ENCODE data around the gene KLHDC9. TPM values are rescaled to one million over a fixed set of nuclear protein-coding genes. Genes with fewer than 3 reads are reported as not detected.

The KLHDC9 gene
- total RNA-seq, 1 donor from 2014 or later = 3.7 TPM

DNA sequence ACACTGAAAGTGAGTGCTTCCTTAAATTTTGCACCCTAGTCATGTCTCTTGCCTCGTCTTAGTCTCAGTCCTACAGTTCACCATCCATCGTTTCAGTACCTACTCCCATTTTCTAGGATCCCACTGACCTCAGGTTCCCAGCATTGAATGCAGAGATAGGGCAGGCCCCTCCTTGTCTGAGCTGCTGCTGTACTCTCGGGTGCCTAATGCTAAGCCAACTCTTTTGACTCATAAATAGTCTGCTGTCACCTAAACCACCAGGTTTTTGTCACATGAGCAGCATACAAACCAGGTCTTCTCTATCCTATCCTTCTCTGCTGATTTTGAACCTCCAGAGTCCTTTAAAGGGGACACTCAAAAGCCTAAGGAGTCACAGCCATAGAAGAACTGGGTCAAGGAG lies 31.5 kb upstream of the KLHDC9 start:
- Mint-ChIP-seq H3K9me3 (ENCODE audit: unreplicated experiment) (no peaks in the 10 kb centered on the region), H3K4me3 (ENCODE audit: unreplicated experiment) (no peak overlapping the region), H3K27ac (ENCODE audit: unreplicated experiment) (no peak overlapping the region), H3K36me3 (ENCODE audit: unreplicated experiment) (no peaks in the 10 kb centered on the region), H3K27me3 (ENCODE audit: unreplicated experiment) (peaks cover 29% of the 10 kb centered on the region), H3K4me1 (ENCODE audit: unreplicated experiment) (no peaks in the 10 kb centered on the region)
- TF ChIP-seq CTCF (IDR thresholded peaks at IDR 0.05) = no peak
- no peak for DNase-seq (ENCODE audit: extremely low spot score, unreplicated experiment)

DNA sequence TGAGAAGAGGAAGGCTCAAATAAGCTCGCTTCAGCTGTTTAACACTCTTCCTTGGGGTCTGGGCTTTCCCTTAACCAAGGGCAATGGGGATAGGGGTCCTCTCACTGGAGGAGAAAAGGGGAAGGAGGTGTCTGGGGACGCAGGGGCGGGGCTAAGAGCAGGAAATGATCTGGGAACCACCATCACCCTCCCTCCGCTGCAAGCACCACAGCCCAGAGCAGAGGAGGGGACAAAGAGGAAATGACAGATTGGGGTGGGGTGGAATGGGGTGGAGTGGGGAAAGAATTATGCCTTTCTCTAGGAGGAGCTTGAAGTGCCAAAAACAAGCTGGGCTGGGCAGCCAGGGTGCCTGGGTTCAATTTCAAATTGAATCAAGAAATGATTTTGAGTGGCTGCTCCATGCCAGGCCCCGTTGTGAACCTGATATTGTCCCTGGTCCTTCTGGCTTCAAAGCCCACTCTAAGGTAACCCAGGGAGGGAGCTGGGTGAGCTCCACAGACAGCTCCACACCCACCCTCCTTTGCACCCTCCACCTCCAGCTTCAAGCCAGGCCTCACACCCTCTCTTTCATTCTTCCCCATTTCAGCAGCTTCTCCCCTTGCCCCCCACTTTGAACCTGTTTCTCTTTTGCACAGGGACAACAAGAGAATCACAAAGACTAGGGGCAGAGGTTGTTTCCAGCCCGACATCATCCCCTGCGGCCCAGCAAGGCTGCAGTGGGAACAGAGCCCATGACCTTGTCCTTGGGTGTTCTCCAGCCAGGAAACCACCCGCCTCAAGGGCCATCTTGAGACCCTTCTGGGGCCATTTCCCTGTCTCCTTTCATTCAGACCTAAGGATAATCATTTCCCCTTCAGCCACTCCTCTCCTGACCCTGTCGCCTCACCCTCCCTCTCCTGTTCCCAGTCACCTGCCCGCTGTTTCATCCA lies 29.6 kb upstream of the KLHDC9 start:
- Mint-ChIP-seq H3K4me1 (ENCODE audit: unreplicated experiment) (no peaks in the 10 kb centered on the region), H3K27me3 (ENCODE audit: unreplicated experiment) (peaks cover 19% of the 10 kb centered on the region), H3K9me3 (ENCODE audit: unreplicated experiment) (no peaks in the 10 kb centered on the region), H3K36me3 (ENCODE audit: unreplicated experiment) (no peaks in the 10 kb centered on the region), H3K27ac (ENCODE audit: unreplicated experiment) (no peak overlapping the region), H3K4me3 (ENCODE audit: unreplicated experiment) (no peak overlapping the region)
- TF ChIP-seq CTCF (IDR thresholded peaks at IDR 0.05) = no peak
- no peak for DNase-seq (ENCODE audit: extremely low spot score, unreplicated experiment)

GRCh38 chr1:161069241-161069640 lies 28.9 kb upstream of the KLHDC9 start:
- H3K4me1 Mint-ChIP-seq (ENCODE audit: unreplicated experiment) = no peaks in the 10 kb centered on the region
- no peaks in the 10 kb centered on the region for H3K9me3 Mint-ChIP-seq (ENCODE audit: unreplicated experiment)
- no peak overlapping the region for H3K27ac Mint-ChIP-seq (ENCODE audit: unreplicated experiment)
- TF ChIP-seq CTCF (IDR thresholded peaks at IDR 0.05) = no peak
- peaks cover 12% of the 10 kb centered on the region for H3K27me3 Mint-ChIP-seq (ENCODE audit: unreplicated experiment)
- DNase-seq (ENCODE audit: extremely low spot score, unreplicated experiment) = no peak
- no peak overlapping the region for H3K4me3 Mint-ChIP-seq (ENCODE audit: unreplicated experiment)
- H3K36me3 Mint-ChIP-seq (ENCODE audit: unreplicated experiment) = no peaks in the 10 kb centered on the region

DNA sequence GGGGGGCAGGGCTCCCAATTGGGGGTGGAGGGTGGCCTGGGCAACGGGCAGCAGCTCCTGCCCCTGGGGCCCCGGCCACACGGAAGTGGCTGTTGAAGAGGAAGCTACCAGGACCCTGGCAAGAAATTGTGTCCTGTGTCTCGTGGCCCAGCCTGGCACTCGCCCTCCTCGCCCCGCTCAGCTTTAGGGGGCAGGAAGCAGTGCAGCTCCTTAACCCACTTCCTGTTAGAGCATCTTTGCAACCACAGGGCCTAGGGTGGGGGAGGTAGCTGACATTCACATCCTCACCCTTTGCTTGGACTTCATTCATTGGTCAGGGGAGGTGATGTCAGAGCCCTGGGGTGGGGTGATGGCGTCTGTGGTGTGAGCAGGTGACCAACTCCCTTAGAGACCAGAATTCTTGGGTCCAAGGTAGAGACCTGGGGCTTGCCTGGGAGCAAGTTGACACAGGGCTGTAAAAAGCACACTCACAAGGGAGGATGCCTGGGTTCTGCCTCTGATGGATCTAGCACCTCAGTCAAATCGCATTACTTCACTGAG lies 28.4 kb upstream of the KLHDC9 start, which contains the start of gene ARHGAP30:
Gene ARHGAP30, minus strand, starts transcription at position 161 of the 540 bp plus-strand sequence. CDS start 267 bp downstream, outside the sequence.
- no peaks in the 10 kb centered on the region for H3K36me3 Mint-ChIP-seq (ENCODE audit: unreplicated experiment)
- H3K4me3 Mint-ChIP-seq (ENCODE audit: unreplicated experiment) = no peak within 1 kb of the TSS
- no peak for DNase-seq (ENCODE audit: extremely low spot score, unreplicated experiment)
- H3K27ac Mint-ChIP-seq (ENCODE audit: unreplicated experiment) = no peak within 1 kb of the TSS
- no peaks in the 10 kb centered on the region for H3K9me3 Mint-ChIP-seq (ENCODE audit: unreplicated experiment)
- H3K27me3 Mint-ChIP-seq (ENCODE audit: unreplicated experiment) = peaks cover 7% of the 10 kb centered on the region
- TF ChIP-seq CTCF (IDR thresholded peaks at IDR 0.05) = no peak
- H3K4me1 Mint-ChIP-seq (ENCODE audit: unreplicated experiment) = no peaks in the 10 kb centered on the region

DNA sequence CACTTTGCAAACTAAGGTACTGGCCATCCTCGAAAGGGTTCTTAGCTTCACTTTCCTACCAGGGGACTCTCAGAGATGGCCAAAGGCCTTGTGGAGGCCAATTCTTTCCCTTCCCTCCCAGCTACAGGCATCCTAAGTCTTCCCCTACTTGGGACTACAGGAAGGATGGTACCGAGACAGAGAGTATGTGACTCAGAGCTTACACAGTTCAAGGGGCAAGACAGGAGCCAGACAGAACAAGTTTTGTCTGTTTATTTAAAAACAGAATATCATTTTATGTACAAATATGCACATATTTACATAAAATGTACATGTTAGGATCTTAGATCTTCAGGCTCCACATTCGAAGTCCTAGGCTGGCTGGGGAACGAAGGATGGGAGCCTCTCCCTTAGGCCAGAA lies 27.4 kb upstream of the KLHDC9 start:
- Mint-ChIP-seq H3K9me3 (ENCODE audit: unreplicated experiment) (no peaks in the 10 kb centered on the region), H3K36me3 (ENCODE audit: unreplicated experiment) (no peaks in the 10 kb centered on the region), H3K27ac (ENCODE audit: unreplicated experiment) (no peak overlapping the region), H3K27me3 (ENCODE audit: unreplicated experiment) (peaks cover 7% of the 10 kb centered on the region), H3K4me1 (ENCODE audit: unreplicated experiment) (no peaks in the 10 kb centered on the region), H3K4me3 (ENCODE audit: unreplicated experiment) (no peak overlapping the region)
- DNase-seq (ENCODE audit: extremely low spot score, unreplicated experiment) = no peak
- no peak for TF ChIP-seq CTCF (IDR thresholded peaks at IDR 0.05)

All from osteocyte (in vitro differentiated cells).